Liver (tissue), 5 donors: ENCODE data around the gene SLX1B. TPM values are rescaled to one million over a fixed set of nuclear protein-coding genes. Genes with fewer than 3 reads are reported as not detected.

Experiments used
- polyA plus RNA-seq, 2 donors: library from polyadenylated mRNA; stranded (reverse) in 1 of 2; unstranded in 1 of 2; fragments of 200-250 nt in 1 of 2; fragments of >200 nt in 1 of 2; fragmentation: Nextera tagmentation in 1 of 2; extraction: Ambion mirVana in 1 of 2; gene quantifications; one replicate each; pipeline versions ENCODE4 v1.2.1 to v1.2.3, GENCODE V29; 2013 to 2015
- small RNA-seq: library from RNA; depleted of rRNA; stranded (forward); fragments of <200 nt; gene quantifications from one replicate; pipeline ENCODE3, GENCODE V24; 2014
- total RNA-seq, 2 donors: library from RNA; depleted of rRNA; stranded (reverse); fragments of >200 nt; gene quantifications; one replicate each; pipeline ENCODE4 v1.2.3, GENCODE V29; 2014
- donor health status: healthy.
- donor health status: healthy.
- donor health status: healthy.

The SLX1B gene
- total and polyA plus RNA-seq, 4 donors = 10.3 to 31.0 (median 16.6) TPM

Small RNA genes lying within 50 kb of the gene (small RNA-seq; reads per million reads assigned to genes)
- gene AC133555.2 = not detected

Other genes with a start within 250 kb of the SLX1B start
- gene NPIPB11, start 47.8 kb upstream of the SLX1B start, total RNA-seq = 1 to 10 TPM in 1 of 2 donors, under 1 TPM in 1; 0.05 to 1.8 TPM
- under 1 TPM; 0.14 to 0.94 TPM for gene NPIPB11, start 47.8 kb upstream of the SLX1B start, polyA plus RNA-seq
- gene BOLA2, start 182 bp upstream of the SLX1B start, total RNA-seq = 10 to 100 TPM in 1 of 2 donors, 1 to 10 TPM in 1; 7.0 to 16.2 TPM
- gene BOLA2, start 182 bp upstream of the SLX1B start, polyA plus RNA-seq = 1 to 10 TPM; 4.6 to 6.1 TPM
- gene SULT1A4, start 5.4 kb downstream of the SLX1B start, total RNA-seq = 1 to 10 TPM; 4.1 to 5.5 TPM
- gene SULT1A4, start 5.4 kb downstream of the SLX1B start, polyA plus RNA-seq = 10 to 100 TPM in 1 of 2 donors, not detected in 1; 11.1 TPM
- gene NPIPB12, start 51.9 kb downstream of the SLX1B start, total RNA-seq = 10 to 100 TPM in 1 of 2 donors, 1 to 10 TPM in 1; 8.5 to 26.2 TPM
- gene NPIPB12, start 51.9 kb downstream of the SLX1B start, polyA plus RNA-seq = 10 to 100 TPM in 1 of 2 donors, 1 to 10 TPM in 1; 2.8 to 19.1 TPM
- gene SPN, start 208.7 kb downstream of the SLX1B start, total RNA-seq = 10 to 100 TPM in 1 of 2 donors, under 1 TPM in 1; 0.92 to 31.2 TPM
- under 1 TPM; 0.85 to 0.90 TPM for gene SPN, start 208.7 kb downstream of the SLX1B start, polyA plus RNA-seq
- gene QPRT, start 224.6 kb downstream of the SLX1B start, total RNA-seq = 10 to 100 TPM; 79.4 to 81.7 TPM
- 100 to 1,000 TPM; 119 to 143 TPM for gene QPRT, start 224.6 kb downstream of the SLX1B start, polyA plus RNA-seq